ENCODE data around the gene KCNIP4.

DNA sequence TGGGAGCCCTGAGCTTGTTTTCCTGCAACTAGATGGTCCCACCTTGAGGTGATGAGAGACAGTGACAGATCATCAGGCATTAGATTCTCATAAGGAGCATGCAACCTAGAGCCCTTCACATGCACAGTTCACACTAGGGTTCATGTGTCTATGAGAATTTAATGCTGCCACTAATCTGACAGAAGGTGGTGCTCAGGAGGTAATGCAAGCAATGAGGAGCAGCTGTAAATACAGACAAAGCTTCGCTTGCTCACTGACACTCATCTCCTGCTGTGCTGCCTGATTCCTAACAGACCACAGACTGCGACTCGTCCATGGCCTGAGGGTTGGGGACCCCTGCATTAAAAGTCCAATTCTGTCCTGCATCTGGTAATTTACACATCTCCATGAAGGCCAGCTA lies 141.6 kb downstream of the KCNIP4 start:
- TF ChIP-seq, protein P1, sequence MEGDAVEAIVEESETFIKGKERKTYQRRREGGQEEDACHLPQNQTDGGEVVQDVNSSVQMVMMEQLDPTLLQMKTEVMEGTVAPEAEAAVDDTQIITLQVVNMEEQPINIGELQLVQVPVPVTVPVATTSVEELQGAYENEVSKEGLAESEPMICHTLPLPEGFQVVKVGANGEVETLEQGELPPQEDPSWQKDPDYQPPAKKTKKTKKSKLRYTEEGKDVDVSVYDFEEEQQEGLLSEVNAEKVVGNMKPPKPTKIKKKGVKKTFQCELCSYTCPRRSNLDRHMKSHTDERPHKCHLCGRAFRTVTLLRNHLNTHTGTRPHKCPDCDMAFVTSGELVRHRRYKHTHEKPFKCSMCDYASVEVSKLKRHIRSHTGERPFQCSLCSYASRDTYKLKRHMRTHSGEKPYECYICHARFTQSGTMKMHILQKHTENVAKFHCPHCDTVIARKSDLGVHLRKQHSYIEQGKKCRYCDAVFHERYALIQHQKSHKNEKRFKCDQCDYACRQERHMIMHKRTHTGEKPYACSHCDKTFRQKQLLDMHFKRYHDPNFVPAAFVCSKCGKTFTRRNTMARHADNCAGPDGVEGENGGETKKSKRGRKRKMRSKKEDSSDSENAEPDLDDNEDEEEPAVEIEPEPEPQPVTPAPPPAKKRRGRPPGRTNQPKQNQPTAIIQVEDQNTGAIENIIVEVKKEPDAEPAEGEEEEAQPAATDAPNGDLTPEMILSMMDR (IDR thresholded peaks at IDR 0.05; ENCODE audit: insufficient read depth, low read depth, low read length), result no peak
- no peak for TF ChIP-seq EZH2 (IDR thresholded peaks at IDR 0.05; ENCODE audit: insufficient read depth, low read length)
